HG03378 (cell line): ENCODE results near the gene ARMC3.
"Not testable (repeated sequence)": the region's sequence is repeated elsewhere in the genome, so short reads cannot be mapped to it uniquely, and the experiment has no call there.

Experiments
- ATAC-seq: cut with Tn5 transposase; IDR thresholded peaks from one replicate; pipeline ENCODE4 v1.9.1; 2021; ENCODE audit warnings: mild to moderate bottlenecking, moderate library complexity; ENCODE audit not compliant: unreplicated experiment

ARMC3 gene

GRCh38 chr10:22927661-22928403 lies at the start of gene ARMC3:
Gene ARMC3, plus strand, starts transcription at chr10:22928053. Its CDS starts 3,944 bp downstream, at chr10:22931997.
- peak; percentile 70 for ATAC-seq

GRCh38 chr10:22891797-22892196 lies 36.1 kb upstream of the ARMC3 start:
- no peak for ATAC-seq

- no peak for ATAC-seq
These were observed 34.1 kb upstream of the ARMC3 start for GRCh38 chr10:22893781-22894180.

DNA sequence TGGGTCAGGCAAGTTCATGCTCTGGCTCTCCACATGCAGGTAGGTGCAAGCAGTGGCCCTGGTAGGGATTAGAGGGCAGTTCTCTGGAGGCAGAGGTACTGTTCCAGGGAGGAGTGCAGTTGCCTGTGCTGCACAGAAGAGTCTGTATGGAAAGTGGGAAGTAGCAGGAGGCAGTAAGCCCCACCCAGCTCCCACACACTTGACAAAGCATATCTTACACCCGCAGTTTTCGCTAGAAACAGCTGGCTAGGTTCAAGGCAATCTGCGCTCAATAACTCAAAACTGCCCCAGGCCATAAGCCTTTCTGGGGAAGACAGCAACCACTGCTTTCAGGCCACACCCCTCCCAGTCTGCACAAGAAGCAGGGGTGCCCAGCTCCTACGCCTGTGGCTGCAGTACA lies 33.1 kb upstream of the ARMC3 start:
- no peak for ATAC-seq

GRCh38 chr10:22895252-22895651 lies 32.6 kb upstream of the ARMC3 start:
- no peak for ATAC-seq

DNA sequence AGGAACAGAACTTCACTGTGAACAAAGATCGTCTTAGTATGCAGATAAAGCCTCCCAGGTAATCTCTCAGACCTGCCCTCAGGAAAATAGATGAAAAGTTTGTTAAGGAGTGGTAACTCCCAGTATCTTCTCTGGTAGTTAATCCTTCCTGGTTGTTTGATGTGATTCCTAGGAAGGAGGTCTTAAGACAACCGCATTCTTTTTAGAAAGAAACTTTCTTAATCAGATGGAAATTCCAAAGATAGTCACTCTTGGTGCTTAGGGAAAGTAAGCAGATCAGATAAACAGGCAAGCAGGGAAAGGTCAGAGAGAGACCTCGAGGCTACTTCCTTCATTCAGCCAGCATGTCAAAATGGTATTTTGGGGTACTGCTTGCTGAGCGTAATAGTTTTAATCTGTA lies 30.5 kb upstream of the ARMC3 start:
- ATAC-seq: no peak

DNA sequence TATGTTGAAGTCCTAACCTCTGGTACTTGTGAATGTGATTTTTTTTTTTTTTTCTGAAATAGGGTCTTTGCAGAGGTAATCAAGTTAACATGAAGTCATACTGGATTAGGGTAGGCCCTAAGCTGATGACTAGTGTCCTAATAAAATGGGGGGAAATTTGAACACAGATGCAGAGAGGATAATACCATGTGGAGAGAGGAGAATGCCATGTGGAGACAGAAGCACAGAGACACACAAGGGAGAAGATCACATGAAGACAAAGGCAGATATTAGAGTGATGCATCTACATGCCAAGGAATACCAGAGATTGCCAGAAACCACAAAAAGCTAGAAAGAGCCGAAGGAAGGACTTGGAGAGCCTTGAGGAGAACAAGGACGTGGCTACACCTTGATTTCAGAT lies 28.5 kb upstream of the ARMC3 start:
- no peak for ATAC-seq

GRCh38 chr10:22899775-22900174 lies 28.1 kb upstream of the ARMC3 start:
- ATAC-seq: no peak

GRCh38 chr10:22900841-22901601 lies 26.8 kb upstream of the ARMC3 start:
- ATAC-seq: no peak

GRCh38 chr10:22902147-22902546 lies 25.7 kb upstream of the ARMC3 start:
- not testable (repeated sequence) for ATAC-seq

DNA sequence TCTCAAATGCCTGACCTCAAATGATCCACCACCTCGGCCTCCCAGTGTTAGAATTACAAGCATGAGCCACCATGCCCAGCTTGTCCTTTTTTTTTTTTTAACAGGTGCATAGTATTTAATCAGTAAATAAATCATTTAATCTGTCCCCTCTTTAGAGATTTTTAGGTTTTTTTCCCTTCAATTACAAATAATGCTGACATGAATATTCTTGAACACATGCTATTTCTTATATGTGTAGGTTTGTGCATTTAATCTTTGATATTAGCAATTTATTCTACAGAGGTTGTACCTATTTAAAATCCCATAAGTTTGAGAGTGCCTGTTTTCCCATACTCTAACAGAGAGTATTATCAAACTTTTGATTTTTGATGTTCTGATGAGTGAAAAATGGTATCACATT lies 24.2 kb upstream of the ARMC3 start:
- ATAC-seq: no peak

DNA sequence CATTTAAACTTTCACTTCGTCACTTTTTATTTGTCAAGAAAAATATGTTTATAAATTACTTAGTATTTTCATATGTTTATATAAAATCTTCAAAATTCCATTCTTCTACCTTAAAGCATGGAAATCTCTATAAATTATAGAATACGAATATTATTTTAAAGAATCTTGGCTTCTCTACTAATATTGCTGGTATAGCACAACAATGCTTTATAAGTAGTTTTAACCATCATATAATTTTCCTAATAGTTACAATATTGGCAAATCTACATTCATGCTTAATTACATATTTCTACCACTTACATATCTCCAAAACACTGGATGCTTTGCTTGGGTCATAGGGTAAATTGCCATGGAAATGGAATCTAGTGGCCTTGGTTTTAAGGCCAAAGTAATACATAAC lies 21.1 kb upstream of the ARMC3 start:
- ATAC-seq: no peak

DNA sequence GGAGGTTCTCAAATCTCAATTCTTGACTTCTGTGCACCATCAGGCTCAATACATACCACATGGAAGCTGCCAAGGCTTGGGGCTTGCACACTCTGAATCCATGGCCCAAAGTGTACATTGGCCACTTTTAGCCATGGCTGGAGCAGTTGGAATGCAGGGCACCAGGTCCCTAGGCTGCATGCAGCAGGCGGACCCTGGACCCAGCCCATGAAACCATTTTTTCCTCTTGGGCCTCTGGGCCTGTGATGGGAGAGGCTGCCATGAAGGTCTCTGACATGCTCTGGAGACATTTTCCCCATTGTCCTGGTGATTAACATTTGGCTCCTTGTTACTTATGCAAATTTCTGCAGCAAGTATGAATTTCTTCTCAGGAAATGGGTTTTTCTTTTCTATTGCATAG lies 19.0 kb upstream of the ARMC3 start:
- ATAC-seq: no peak

- not testable (repeated sequence) for ATAC-seq
These were observed 18.2 kb upstream of the ARMC3 start for GRCh38 chr10:22909673-22910072.

DNA sequence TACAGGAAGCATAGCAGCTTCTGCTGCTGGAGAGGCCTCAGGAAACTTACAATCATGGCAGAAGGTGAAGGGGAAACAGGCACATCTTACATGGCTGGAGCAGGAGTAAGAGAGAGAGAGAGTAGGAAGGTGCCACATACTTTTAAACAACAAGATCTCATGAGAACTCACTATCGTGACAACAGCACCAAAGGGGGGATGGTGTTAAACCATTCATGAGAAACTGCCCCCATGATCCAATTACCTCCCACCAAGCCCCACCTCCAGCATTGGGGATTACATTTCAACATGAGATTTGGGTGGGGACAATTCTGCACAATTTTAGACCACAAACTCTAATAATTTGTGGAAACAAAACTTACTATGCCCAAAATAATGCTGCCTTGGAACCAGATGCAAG lies 16.8 kb upstream of the ARMC3 start:
- ATAC-seq: no peak

DNA sequence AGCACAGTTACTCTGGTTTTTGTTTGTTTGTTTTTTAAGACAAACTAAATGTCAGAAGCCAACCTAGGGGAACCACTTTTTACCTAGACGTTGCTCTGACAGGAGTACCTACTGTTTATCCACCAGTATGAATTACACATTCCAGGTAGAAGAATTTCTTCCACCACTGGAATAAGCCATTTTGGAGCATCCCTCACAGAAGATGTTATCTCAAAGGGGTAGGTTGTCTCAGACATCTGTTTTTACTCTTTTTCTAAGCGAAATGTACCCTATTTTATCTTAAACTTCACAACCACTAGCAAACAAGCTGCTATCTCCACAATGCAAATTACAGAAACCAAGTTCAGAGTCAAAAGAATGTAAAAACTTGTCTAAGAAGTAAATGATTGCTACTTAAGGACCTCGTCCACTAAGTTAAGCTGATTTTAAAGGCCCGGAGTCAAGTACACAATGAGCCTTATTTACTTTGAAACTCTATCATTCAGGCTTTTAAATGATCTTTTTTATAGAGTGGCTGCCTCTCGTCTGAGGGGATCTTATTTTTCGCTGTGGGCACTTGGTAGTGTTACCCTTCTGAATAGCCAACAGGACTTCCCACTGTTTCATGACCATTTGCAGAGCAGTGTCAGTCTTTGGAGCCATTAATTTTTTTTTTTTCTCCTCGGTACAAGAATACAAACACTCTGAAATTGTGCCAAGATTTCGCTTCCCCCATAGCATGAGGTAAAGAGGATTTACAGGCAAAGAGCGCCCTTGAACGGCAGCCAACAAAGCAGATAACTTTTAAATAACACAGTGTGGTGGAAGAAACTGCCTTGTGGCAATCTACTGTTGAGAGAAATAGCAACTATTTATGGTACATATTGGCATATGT lies 15.7 kb upstream of the ARMC3 start:
- ATAC-seq: no peak

- no peak for ATAC-seq
These were observed 15.0 kb upstream of the ARMC3 start for GRCh38 chr10:22912763-22913384.

DNA sequence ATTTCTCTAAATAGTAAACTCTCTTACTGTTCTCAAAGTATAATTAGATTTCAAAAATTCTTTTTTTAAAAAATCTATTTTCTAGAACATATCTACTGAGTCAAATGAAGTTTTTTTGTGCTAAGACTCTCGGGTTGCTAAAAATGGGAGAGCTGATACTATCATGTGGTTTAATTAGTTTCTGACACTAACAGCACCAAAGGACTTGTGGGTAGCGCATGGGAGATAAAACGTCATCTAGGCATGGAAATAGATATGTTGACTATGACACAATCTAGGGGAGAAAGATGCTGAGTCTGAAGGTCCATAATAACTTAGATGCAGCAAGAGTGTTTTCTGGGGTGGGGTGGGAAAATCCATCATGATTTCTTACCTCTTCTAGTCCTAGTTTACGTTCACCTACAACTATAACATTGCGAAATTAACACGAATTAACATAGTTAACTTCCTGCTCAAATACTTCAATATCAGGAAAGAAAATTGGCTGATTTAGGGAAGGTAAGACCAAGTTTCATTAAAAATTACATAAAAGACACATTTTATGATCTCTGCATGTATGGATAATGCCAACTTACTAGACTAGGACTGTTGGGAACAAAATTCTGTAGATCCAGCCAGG lies 14.3 kb upstream of the ARMC3 start:
- ATAC-seq: no peak

GRCh38 chr10:22915314-22915713 lies 12.5 kb upstream of the ARMC3 start:
- no peak for ATAC-seq

DNA sequence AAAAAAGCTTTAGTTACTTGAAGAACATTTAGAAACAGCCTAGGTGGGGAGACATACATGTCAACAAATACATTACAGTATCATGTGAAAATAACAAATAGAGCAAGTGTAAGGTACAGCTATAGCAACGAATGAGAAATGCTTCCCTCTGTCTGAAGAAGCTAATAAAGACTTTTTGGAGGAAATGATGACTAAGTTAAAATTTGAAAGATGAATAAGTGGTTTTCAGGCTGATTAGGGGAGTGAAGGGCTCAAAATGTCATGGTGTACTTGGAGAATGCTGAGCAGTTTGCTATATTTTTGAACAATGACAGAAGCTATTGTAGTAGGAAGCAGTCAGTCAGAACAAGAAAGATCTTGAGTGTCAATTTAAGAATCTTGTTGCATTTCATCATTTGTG lies 2.8 kb upstream of the ARMC3 start:
- ATAC-seq: no peak

- no peak for ATAC-seq
These were observed 687 bp upstream of the ARMC3 start for GRCh38 chr10:22927166-22927565.
